Measurements from ENCODE around the gene SCRN1.

DNA sequence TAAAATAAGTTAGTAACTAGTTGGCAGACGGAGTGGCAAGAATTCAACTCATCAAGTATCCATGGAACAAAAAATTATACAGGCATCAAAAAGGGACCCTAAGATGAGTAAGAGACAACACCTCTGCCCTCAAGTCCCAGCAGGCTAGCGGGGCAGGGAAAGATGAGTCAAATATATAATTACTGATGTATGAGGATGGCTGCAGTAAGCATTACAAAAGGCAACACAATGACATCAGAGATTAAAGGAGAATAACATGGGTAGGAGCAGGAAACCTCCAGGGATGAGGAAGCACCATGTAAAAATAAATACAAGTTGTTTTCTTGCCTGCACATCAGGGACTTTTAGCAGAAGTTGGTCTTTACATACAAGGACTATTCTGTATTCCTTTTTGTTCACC is 49.4 kb downstream of the SCRN1 start:
- TF ChIP-seq EZH2phosphoT487 (IDR thresholded peaks at IDR 0.05; ENCODE audit: insufficient read depth, low read depth) (no peak), EZH2 (IDR thresholded peaks at IDR 0.05; ENCODE audit: insufficient read depth, poor library complexity, severe bottlenecking) (no peak)
